Upper lobe of right lung (tissue), 1 donor: Measurements from ENCODE around the gene RPS27A. TPM values are rescaled to one million over a fixed set of nuclear protein-coding genes. Genes with fewer than 3 reads are reported as not detected.
"Not testable (repeated sequence)": the region's sequence is repeated elsewhere in the genome, so short reads cannot be mapped to it uniquely, and the experiment has no call there.

ENCODE experiments used
- ATAC-seq: fragments of 200-7000 bp; cut with Tn5 transposase; one replicate; pipeline ENCODE4 v1.9.1; 2020; ENCODE audit warnings: mild to moderate bottlenecking, moderate library complexity
- DNase-seq: peaks from one replicate; pipeline ENCODE4 v3.0.0-alpha.2; 2020
- H3K27ac ChIP-seq: fragments of 200-600 bp; one replicate; pipeline ENCODE4 v1.8.0; 2022
- H3K27me3 ChIP-seq: fragments of 200-600 bp; one replicate; pipeline ENCODE4 v1.8.0; 2022; ENCODE audit warnings: mild to moderate bottlenecking
- H3K36me3 ChIP-seq: fragments of 200-600 bp; one replicate; pipeline ENCODE4 v1.8.0; 2022
- H3K4me1 ChIP-seq: fragments of 200-600 bp; one replicate; pipeline ENCODE4 v1.8.0; 2022
- H3K4me3 ChIP-seq: fragments of 200-600 bp; one replicate; pipeline ENCODE4 v1.8.0; 2022; ENCODE audit warnings: mild to moderate bottlenecking
- H3K9me3 ChIP-seq: fragments of 200-600 bp; one replicate; pipeline ENCODE4 v1.8.0; 2022
- CTCF ChIP-seq: fragments of 200-600 bp; IDR thresholded peaks from one replicate; pipeline ENCODE4 v1.8.0; 2022; ENCODE audit warnings: antibody characterized with exemption
- intact Hi-C: fragments of 100-400 bp; cut with DNase I; formaldehyde crosslinking; loops from one replicate; pipeline ENCODE4 v1.11.0; 2022
- long read RNA-seq: library from polyadenylated mRNA; unstranded; transcript quantifications from one replicate; pipeline ENCODE4 v2.0.0, GENCODE V29; 2021
- total RNA-seq: library from RNA; stranded (reverse); fragmentation: NEBNext Ultra II Directional; extraction: Animal tissue kit (Norgen Biotek cat#: 25700); gene quantifications from one replicate; pipeline ENCODE4 v1.2.1, GENCODE V29; 2021
- donor health status: DM: no; HTN: yes; CAD: no; lungs with severe emphysema.

The RPS27A gene
- 706 TPM for total RNA-seq
- long read RNA-seq, transcript RPS27A-201 (6 exons, 1,071 nt): major isoform, 249 of 267 reads
- long read RNA-seq, transcript RPS27A-203 (5 exons, 796 nt): minor isoform, 13 of 267 reads
- long read RNA-seq, partial matches to known transcripts: 1 of 267 reads
- long read RNA-seq, other reads (novel, unspliced or antisense): 4 of 267 reads

GRCh38 chr2:55232084-55232862, at the start of gene RPS27A, which contains the start of gene CLHC1:
TSS of gene RPS27A (plus strand) at chr2:55232688. CDS start at chr2:55232825, 137 bp downstream.
TSS of gene CLHC1 (minus strand) at chr2:55232293. CDS start at chr2:55222411, 9,882 bp downstream.
- intact Hi-C loops: no loop called here
- TF ChIP-seq CTCF: no peak

DNA sequence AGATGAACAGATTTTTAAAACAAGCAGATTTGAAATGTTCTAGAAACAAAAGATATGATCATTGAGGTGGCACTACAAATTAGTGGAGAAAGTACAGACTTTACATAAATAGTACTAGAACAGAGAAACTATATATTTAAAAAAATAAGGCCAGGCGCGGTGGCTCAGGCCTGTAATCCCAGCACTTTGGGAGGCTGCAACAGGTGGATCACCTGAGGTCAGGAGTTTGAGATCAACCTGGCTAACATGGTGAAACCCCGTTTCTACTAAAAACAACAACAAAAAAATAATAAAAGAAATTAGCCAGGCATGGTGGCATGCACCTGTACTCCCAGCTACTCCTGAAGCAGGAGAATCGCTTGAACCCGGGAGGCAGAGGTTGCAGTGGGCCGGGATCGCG, 45.7 kb upstream of the RPS27A start:
- intact Hi-C loops: not testable (repeated sequence)

More at GRCh38 chr2:55232084-55232862, at the start of gene RPS27A, which contains the start of gene CLHC1:
- no peaks in the 10 kb centered on the region for H3K27me3 ChIP-seq
- ATAC-seq (peak; percentile 94), DNase-seq (peak; percentile 95)
- H3K36me3 ChIP-seq: peaks cover 37% of the 10 kb centered on the region
- H3K4me1 ChIP-seq: peaks cover 30% of the 10 kb centered on the region
- H3K4me3 ChIP-seq: peak within 1 kb of the TSS; percentile 80
- no peaks in the 10 kb centered on the region for H3K9me3 ChIP-seq
- peak within 1 kb of the TSS; percentile 96 for H3K27ac ChIP-seq

GRCh38 chr2:55191888-55192287, 40.6 kb upstream of the RPS27A start:
- H3K36me3 ChIP-seq, DNase-seq, ATAC-seq, H3K27ac ChIP-seq, intact Hi-C loops, H3K4me3 ChIP-seq, H3K27me3 ChIP-seq, H3K9me3 ChIP-seq, H3K4me1 ChIP-seq: not testable (repeated sequence)

More for the DNA sequence above, 45.7 kb upstream of the RPS27A start:
- not testable (repeated sequence) for ATAC-seq, H3K4me3 ChIP-seq, DNase-seq, H3K36me3 ChIP-seq, H3K4me1 ChIP-seq, H3K27me3 ChIP-seq, H3K27ac ChIP-seq, H3K9me3 ChIP-seq

DNA sequence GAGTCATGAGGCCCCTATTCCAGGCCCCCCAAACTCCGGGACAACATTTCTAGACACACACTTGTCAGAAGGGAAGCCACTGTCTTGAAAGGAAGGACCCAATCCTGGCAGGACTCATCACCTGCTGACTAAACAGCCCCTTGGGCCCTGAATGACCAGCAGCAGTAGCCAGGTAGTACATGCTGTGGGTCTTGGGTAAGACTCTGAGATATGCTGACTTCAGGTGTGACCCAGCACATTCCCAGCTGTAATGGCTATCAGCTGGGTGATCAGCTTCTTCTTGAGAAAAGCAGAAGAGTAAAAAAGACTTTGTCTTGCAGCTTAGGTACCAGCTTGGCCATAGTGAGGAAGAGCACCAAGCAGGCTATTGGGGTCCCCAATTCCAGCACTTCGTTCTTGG, 36.0 kb upstream of the RPS27A start:
- Histone ChIP-seq H3K9me3 (peaks cover 4% of the 10 kb centered on the region), H3K4me3 (no peak overlapping the region), H3K36me3 (no peaks in the 10 kb centered on the region), H3K27me3 (no peaks in the 10 kb centered on the region), H3K27ac (no peak overlapping the region), H3K4me1 (no peaks in the 10 kb centered on the region)
- ATAC-seq (no peak), DNase-seq (no peak)
- no peak for TF ChIP-seq CTCF
- intact Hi-C loops: no loop called here

DNA sequence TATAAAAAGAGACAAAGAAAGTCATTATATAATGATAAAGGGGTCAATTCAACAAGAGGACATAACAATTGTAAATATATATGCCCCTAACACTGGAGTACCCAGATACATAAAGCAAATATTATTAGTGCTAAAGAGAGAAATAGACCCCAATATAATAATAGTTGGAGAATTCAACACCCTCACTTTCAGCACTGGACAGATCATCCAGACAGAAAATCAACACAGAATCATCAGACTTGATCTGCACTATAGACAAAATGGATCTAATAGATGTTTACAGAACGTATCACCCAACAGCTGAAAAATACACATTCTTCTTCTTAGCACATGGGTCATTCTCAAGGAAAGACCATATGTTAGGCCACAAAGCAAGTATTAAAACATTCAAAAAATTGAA, 32.1 kb upstream of the RPS27A start:
- no peak overlapping the region for H3K4me3 ChIP-seq
- no peak for ATAC-seq
- no peaks in the 10 kb centered on the region for H3K4me1 ChIP-seq
- no peak for DNase-seq
- no peaks in the 10 kb centered on the region for H3K27me3 ChIP-seq
- intact Hi-C loops: no loop called here
- peaks cover 4% of the 10 kb centered on the region for H3K9me3 ChIP-seq
- TF ChIP-seq CTCF: no peak
- H3K36me3 ChIP-seq: no peaks in the 10 kb centered on the region
- H3K27ac ChIP-seq: no peak overlapping the region

GRCh38 chr2:55204536-55204935, 28.0 kb upstream of the RPS27A start:
- Histone ChIP-seq H3K27me3 (no peaks in the 10 kb centered on the region), H3K9me3 (peaks cover 4% of the 10 kb centered on the region), H3K4me1 (no peaks in the 10 kb centered on the region), H3K4me3 (no peak overlapping the region), H3K36me3 (no peaks in the 10 kb centered on the region), H3K27ac (no peak overlapping the region)
- ATAC-seq (no peak), DNase-seq (no peak)
- intact Hi-C loops: no loop called here
- no peak for TF ChIP-seq CTCF
